ENCODE measurements around the gene SLC6A6. TPM values are rescaled to one million over a fixed set of nuclear protein-coding genes. Genes with fewer than 3 reads are reported as not detected.

Gene SLC6A6
- total and polyA plus RNA-seq, 10 of the 15 experiments (the other 5 are each of a cell fraction or from before 2014, with no cell fraction given) = 5.6 to 47.0 (median 20.2) TPM

DNA sequence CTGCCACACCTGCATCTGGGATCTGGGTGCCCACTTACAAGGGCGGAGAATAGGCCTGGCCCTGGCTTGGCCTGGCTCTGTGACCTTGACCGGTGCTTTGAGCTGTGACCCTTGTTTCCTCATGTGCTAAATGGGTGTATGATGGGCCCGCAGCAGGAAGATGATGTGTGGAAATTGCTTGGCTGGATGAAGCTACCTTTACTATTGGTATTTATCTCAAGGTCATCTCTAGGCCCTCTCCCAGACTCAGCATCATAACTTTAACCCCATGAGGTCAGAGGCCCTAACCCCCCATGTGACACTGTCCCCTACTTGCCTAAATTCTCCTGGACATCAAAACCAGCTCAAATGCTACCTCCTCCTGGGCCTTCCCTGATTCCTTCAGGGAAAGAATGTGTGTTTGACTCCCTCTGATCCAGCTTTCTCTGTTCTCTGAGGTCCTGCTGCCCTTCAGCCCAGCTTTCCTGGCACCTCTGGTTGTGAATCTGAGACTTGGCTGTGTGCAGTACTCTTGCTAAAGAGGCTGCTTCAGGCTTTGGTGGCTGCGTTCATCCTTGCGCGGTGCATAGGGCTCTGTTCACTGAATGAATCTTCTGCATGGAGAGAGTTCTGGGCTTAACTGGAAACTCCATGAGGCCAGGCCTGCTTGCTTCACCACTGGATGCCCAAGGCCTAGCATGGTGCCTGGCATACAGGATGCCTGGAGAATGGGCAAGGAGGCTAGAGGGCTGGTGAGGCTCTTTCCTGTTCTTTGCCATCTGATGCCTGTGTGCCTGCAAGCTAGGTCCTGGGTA lies 25.2 kb upstream of the SLC6A6 start:
- POLR2A ChIA-PET = interaction anchor here (0.5 kb wide), 1 partner anchor 195 kb away, joined by 3 read pairs; no protein-coding TSS in a partner anchor
- Histone ChIP-seq H3K27ac (ENCODE audit: control insufficient read depth, insufficient read depth) (no peak overlapping the region), H3K9me3 (replicated peaks; ENCODE audit: control insufficient read depth, insufficient read depth, low read length) (no peaks in the 10 kb centered on the region), H3K36me3 (ENCODE audit: control insufficient read depth in 2 of 2, insufficient read depth in 2 of 2, low read length in 1 of 2) (no peaks in the 10 kb centered on the region), H3K4me3 (no peak overlapping the region), H2AFZ (ENCODE audit: control insufficient read depth, low read depth, low read length) (no peak overlapping the region), H3K9ac (ENCODE audit: control insufficient read depth, insufficient read depth, low read length) (no peak overlapping the region), H3K4me2 (ENCODE audit: control insufficient read depth, insufficient read depth) (no peak overlapping the region), H3K27me3 (replicated peaks in 1 of 2; ENCODE audit: control insufficient read depth in 2 of 2, insufficient read depth in 2 of 2, low read length in 1 of 2) (no peaks in the 10 kb centered on the region), H3K4me1 (ENCODE audit: control insufficient read depth, insufficient read depth, low read length) (peaks cover 6% of the 10 kb centered on the region), H3K79me2 (ENCODE audit: control insufficient read depth, insufficient read depth, low read length) (no peaks in the 10 kb centered on the region), H4K20me1 (ENCODE audit: control insufficient read depth, insufficient read depth) (no peaks in the 10 kb centered on the region)
- RAD21 ChIA-PET (ENCODE audit: unreplicated experiment) = interaction anchor here (0.6 kb wide), 1 partner anchor 808 kb away, joined by 3 read pairs; no protein-coding TSS in a partner anchor
- no TSS peak for BruUV-seq (replicated peaks)
- ATAC-seq = no peak
- in situ Hi-C loops (cut with MboI) = no loop called here
- 71% methylated on average over 6 of the region's 6 CpGs for WGBS (ENCODE audit: insufficient coverage, insufficient replicate concordance, low lambda C conversion rate, missing lambda C conversion rate)
- SMC1A ChIA-PET (ENCODE audit: uncharacterized antibody, unreplicated experiment) = interaction anchor here (1.4 to 1.7 kb wide), 3 partner anchors 10 to 84 kb away, joined by 3 to 5 read pairs (median 3); no protein-coding TSS in a partner anchor
- intact Hi-C loops (cut with micrococcal nuclease; ENCODE audit: unreplicated experiment) = no loop called here
- DNase-seq (ENCODE audit: low read depth, low spot score) = no peak
- CTCF ChIA-PET = interaction anchor here (1.4 kb wide), 1 partner anchor 132 kb away, joined by 3 read pairs; no protein-coding TSS in a partner anchor
- no peak for TF ChIP-seq BCL11A (IDR thresholded peaks at IDR 0.05; ENCODE audit: low read depth, low read length)
- TF ChIP-seq IKZF2 (IDR thresholded peaks at IDR 0.05) = no peak
- no peak for TF ChIP-seq BMI1 (IDR thresholded peaks at IDR 0.05; ENCODE audit: borderline replicate concordance)
- TF ChIP-seq TBL1XR1 (IDR thresholded peaks at IDR 0.05; ENCODE audit: low read depth, low read length) = no peak
- TF ChIP-seq SMAD5 (IDR thresholded peaks at IDR 0.05; ENCODE audit: low read depth) = no peak
- TF ChIP-seq ZNF592 (IDR thresholded peaks at IDR 0.05) = no peak
- no peak for TF ChIP-seq ZBTB11 (CRISPR knock-in tag; IDR thresholded peaks at IDR 0.05)
- no peak for TF ChIP-seq SMARCA5 (IDR thresholded peaks at IDR 0.05)
- no peak for TF ChIP-seq STAT3 (IDR thresholded peaks at IDR 0.05; ENCODE audit: low read depth, low read length)
- TF ChIP-seq JUND (IDR thresholded peaks at IDR 0.05; ENCODE audit: low read depth, low read length) = no peak
- TF ChIP-seq WRNIP1 (IDR thresholded peaks at IDR 0.05; ENCODE audit: borderline replicate concordance, low read depth, low read length) = no peak
- TF ChIP-seq BRCA1 (IDR thresholded peaks at IDR 0.05; ENCODE audit: low read depth, low read length) = no peak
- FAIRE-seq = no peak

Data from GM12878 (cell line).